Measurements from ENCODE around the gene PRDM15.

Gene PRDM15

DNA sequence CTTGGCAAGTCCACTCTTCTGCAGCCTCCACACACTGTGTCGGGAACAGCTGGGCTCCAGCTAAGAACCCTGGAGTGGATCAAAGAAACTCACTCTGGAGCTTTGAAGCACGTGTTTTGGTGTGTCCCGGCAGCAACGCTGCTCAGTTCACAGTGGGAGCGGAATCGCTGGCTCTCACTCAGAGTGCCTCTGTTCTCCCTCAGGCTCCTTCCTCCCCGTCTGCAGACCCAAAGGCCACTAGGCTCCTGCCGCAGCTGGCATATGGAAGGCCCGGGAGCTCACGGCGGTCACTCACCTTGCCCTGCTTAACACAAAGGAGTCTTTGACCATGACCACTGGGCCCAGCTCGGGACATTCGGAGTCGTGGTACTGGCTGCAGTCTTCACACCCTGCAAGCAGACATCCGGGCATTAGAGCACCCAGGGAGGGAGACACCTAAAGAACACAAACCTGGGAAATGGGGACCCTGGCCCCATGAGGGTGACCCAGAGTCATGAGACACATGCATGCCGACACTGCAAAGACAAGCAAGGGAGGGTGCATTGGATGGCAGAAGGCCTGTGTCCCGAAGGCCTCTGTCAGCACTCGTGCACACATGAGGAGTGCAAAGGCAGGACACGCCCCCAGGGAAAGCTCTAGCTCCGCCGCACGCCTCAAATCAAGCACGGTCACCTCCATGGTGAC is 19.7 kb downstream of the PRDM15 start:
- TF ChIP-seq TAF1 (IDR thresholded peaks at IDR 0.05; ENCODE audit: low read depth) (no peak), EGR1 (IDR thresholded peaks at IDR 0.05) (no peak), TEAD4 (IDR thresholded peaks at IDR 0.05) (no peak), RAD21 (IDR thresholded peaks at IDR 0.05; ENCODE audit: low read depth) (no peak)
- TF ChIP-seq, protein P1, sequence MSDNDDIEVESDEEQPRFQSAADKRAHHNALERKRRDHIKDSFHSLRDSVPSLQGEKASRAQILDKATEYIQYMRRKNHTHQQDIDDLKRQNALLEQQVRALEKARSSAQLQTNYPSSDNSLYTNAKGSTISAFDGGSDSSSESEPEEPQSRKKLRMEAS (IDR thresholded peaks at IDR 0.05) = no peak

DNA sequence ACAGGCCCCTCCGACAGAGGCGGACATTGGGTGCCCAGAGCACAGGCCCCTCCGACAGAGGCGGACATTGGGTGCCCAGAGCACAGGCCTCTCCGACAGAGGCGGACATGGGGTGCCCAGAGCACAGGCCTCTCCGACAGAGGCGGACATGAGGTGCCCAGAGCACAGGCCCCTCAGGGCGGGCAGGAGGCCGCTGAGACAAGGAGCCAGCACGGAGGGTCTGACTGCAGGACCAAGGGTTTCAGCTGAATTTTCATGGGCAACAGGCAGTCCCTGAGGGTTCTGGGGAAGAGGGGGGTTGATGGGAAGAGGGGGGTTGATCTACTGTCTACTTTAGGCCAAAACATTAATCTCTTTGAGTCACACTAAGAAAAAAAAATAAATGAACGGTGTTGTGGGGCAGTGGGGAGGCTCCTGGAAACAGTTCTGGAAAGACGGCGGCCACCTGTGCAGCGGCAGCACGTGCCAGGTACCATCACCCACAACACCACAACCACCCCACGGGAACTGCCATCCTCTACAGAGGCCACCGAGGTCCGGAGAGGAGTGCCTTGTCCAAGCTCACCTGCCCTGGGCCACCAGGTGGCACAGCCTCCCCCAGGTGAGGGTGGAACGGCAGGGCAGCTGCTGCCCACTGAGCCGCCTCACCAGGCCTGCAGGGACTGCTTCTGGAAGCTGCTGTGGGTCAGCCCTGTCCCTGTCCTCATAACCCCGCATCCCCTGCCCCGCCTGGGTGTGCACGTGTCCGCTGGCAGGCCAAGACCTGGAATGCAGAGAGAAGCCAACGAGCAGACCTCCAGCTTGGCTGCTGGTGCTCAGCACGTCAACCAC is 20.5 kb downstream of the PRDM15 start:
- TF ChIP-seq RAD21 (IDR thresholded peaks at IDR 0.05; ENCODE audit: low read depth) = no peak; the same call in 1 of the 2 replicates
- no peak for TF ChIP-seq CEBPB (IDR thresholded peaks at IDR 0.05)
- no peak for TF ChIP-seq NFIC (IDR thresholded peaks at IDR 0.05)

DNA sequence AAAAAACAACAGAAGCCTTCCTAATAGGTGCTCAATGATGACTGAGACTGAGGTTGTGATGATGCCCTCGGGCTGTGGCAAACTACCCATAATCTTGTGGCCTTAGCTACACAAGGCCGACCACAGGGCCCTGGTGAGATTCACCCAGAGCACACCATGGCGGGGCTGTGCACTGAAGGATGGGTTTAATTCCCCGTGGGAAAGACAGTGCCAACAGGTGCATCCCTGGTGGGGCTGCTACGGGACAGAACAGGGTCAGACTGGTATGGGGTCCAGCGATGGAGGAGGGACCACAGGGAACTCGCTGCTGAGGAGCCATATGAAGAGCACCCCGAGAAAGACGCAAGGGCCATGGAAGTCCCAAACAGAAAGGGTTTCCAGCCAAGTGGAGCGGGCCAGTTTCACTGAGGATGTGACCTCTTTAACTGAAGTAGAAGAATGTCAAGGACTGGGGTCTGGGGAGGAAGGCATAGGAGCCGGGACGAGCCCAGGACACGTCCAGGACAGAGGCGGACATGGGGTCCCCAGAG is 21.3 kb downstream of the PRDM15 start:
- TF ChIP-seq EGR1 (IDR thresholded peaks at IDR 0.05) = no peak
- TF ChIP-seq, protein P2, sequence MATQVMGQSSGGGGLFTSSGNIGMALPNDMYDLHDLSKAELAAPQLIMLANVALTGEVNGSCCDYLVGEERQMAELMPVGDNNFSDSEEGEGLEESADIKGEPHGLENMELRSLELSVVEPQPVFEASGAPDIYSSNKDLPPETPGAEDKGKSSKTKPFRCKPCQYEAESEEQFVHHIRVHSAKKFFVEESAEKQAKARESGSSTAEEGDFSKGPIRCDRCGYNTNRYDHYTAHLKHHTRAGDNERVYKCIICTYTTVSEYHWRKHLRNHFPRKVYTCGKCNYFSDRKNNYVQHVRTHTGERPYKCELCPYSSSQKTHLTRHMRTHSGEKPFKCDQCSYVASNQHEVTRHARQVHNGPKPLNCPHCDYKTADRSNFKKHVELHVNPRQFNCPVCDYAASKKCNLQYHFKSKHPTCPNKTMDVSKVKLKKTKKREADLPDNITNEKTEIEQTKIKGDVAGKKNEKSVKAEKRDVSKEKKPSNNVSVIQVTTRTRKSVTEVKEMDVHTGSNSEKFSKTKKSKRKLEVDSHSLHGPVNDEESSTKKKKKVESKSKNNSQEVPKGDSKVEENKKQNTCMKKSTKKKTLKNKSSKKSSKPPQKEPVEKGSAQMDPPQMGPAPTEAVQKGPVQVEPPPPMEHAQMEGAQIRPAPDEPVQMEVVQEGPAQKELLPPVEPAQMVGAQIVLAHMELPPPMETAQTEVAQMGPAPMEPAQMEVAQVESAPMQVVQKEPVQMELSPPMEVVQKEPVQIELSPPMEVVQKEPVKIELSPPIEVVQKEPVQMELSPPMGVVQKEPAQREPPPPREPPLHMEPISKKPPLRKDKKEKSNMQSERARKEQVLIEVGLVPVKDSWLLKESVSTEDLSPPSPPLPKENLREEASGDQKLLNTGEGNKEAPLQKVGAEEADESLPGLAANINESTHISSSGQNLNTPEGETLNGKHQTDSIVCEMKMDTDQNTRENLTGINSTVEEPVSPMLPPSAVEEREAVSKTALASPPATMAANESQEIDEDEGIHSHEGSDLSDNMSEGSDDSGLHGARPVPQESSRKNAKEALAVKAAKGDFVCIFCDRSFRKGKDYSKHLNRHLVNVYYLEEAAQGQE (IDR thresholded peaks at IDR 0.05; ENCODE audit: low read depth) = no peak
- no peak for TF ChIP-seq NFIC (IDR thresholded peaks at IDR 0.05)
- TF ChIP-seq ZBTB7A (IDR thresholded peaks at IDR 0.05; ENCODE audit: low read depth) = no peak
- TF ChIP-seq, protein P3, sequence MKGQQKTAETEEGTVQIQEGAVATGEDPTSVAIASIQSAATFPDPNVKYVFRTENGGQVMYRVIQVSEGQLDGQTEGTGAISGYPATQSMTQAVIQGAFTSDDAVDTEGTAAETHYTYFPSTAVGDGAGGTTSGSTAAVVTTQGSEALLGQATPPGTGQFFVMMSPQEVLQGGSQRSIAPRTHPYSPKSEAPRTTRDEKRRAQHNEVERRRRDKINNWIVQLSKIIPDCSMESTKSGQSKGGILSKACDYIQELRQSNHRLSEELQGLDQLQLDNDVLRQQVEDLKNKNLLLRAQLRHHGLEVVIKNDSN (IDR thresholded peaks at IDR 0.05) = no peak
- TF ChIP-seq YY1 (IDR thresholded peaks at IDR 0.05; ENCODE audit: low read depth) = no peak

DNA sequence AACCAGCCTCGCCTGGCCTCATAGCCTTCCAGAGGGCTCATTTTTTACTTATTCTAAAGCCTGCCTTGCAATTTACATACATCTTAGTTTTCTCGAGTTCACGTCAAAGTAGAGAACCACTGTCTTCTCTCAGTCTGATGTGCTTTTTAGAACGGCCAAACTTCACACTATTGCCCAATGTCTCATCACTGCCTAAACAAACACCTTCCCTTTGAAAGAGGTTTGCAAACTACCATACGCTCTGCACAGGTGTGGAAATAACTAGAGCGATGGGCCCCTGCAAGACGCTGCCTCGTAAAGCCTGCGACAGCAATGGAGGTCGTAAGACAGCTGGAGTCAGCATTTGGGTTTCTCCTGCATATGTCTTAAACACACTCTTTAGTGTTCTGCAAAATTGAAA is 22.6 kb downstream of the PRDM15 start:
- no peak for TF ChIP-seq FOXM1 (IDR thresholded peaks at IDR 0.05; ENCODE audit: borderline replicate concordance, low read depth)
- TF ChIP-seq CEBPB (IDR thresholded peaks at IDR 0.05) = no peak
- no peak for TF ChIP-seq NFIC (IDR thresholded peaks at IDR 0.05)
- TF ChIP-seq, protein P3 (IDR thresholded peaks at IDR 0.05) = no peak
- TF ChIP-seq EP300 (IDR thresholded peaks at IDR 0.05; ENCODE audit: borderline replicate concordance) = no peak
- TF ChIP-seq TAF1 (IDR thresholded peaks at IDR 0.05; ENCODE audit: low read depth) = no peak
- no peak for TF ChIP-seq TEAD4 (IDR thresholded peaks at IDR 0.05)
- TF ChIP-seq TCF12 (IDR thresholded peaks at IDR 0.05; ENCODE audit: low read depth) = no peak

DNA sequence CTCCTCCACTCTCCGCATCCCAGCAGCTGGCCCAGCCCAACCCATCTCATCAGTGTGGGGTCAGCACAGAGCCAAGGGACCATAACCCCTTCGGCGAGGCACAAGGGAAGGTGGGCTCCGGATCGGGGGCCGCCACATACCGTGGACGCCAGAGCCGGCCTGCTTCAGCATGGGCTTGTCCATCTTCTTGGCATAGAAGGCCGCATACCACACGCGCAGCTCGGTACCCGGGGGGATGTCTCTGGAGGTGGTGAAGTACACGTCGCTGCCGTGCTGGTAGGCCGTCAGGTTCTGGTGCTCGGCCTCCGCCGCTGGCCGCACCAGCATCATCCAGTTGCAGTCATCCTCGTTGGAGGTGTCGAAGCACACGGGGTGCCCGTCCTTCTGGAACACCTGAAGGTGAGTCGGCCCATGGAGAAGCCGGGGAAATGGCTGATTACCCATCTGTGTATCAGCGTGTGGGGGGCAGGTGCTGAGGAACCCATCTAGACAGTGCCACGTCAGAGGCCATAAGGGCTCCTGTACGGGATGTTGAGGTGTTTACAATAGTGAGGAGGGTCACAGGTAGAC is 24.6 kb downstream of the PRDM15 start:
- TF ChIP-seq, protein P1 (IDR thresholded peaks at IDR 0.05) = no peak
- TF ChIP-seq, protein P3 (IDR thresholded peaks at IDR 0.05) = no peak
- TF ChIP-seq, protein P2 (IDR thresholded peaks at IDR 0.05; ENCODE audit: low read depth) = no peak
- TF ChIP-seq EGR1 (IDR thresholded peaks at IDR 0.05) (no peak), YY1 (IDR thresholded peaks at IDR 0.05; ENCODE audit: low read depth) (no peak), TEAD4 (IDR thresholded peaks at IDR 0.05) (no peak), ZBTB7A (IDR thresholded peaks at IDR 0.05; ENCODE audit: low read depth) (no peak)

DNA sequence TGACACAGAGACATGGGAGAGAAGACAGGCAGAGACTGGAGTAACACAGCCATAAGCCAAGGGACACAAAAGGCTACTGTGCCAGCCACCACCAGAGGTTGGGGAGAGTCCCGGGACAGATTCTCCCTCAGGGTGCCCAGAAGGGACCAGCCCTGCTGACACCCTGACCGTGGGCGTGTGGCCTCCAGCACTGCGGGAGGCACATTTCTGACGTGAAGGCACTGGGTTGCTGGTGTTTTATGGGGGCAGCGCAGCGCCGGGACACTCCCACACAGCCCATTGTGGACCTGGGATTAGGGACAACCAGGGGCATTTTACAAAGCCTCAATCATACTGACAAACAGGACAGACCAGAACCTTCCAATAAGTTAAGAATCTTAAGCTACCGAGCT is 26.2 kb downstream of the PRDM15 start:
- TF ChIP-seq FOXM1 (IDR thresholded peaks at IDR 0.05; ENCODE audit: borderline replicate concordance, low read depth) = no peak

Data from Ishikawa (cell line).